ENCODE data around the gene MYT1.
"Not testable (repeated sequence)": the region's sequence is repeated elsewhere in the genome, so short reads cannot be mapped to it uniquely, and the experiment has no call there.

MYT1 gene

GRCh38 chr20:64164123-64164836 lies at the start of gene MYT1:
Gene MYT1, plus strand, starts transcription at chr20:64164452. Its CDS starts 34,410 bp downstream, at chr20:64198862.
- H3K27ac Mint-ChIP-seq, result no peak within 1 kb of the TSS
- H3K4me3 Mint-ChIP-seq, result no peak within 1 kb of the TSS
- H3K36me3 Mint-ChIP-seq, result no peaks in the 10 kb centered on the region
- no peaks in the 10 kb centered on the region for H3K9me3 Mint-ChIP-seq (ENCODE audit: low read depth)
- H3K27me3 Mint-ChIP-seq, result peaks cover 35% of the 10 kb centered on the region
- no peaks in the 10 kb centered on the region for H3K4me1 Mint-ChIP-seq (ENCODE audit: low read depth)

GRCh38 chr20:64115171-64115911 lies 48.9 kb upstream of the MYT1 start:
- Mint-ChIP-seq H3K9me3 (ENCODE audit: low read depth) (no peaks in the 10 kb centered on the region), H3K4me3 (no peak overlapping the region), H3K4me1 (ENCODE audit: low read depth) (peaks cover 5% of the 10 kb centered on the region), H3K27me3 (no peaks in the 10 kb centered on the region), H3K27ac (no peak overlapping the region), H3K36me3 (no peaks in the 10 kb centered on the region)

- Mint-ChIP-seq H3K9me3 (ENCODE audit: low read depth) (no peaks in the 10 kb centered on the region), H3K27me3 (no peaks in the 10 kb centered on the region), H3K4me1 (ENCODE audit: low read depth) (peaks cover 7% of the 10 kb centered on the region), H3K36me3 (no peaks in the 10 kb centered on the region), H3K4me3 (no peak overlapping the region), H3K27ac (no peak overlapping the region)
These were observed 48.2 kb upstream of the MYT1 start for GRCh38 chr20:64116016-64116415.

GRCh38 chr20:64116541-64117431 lies 47.5 kb upstream of the MYT1 start:
- Mint-ChIP-seq H3K36me3 (no peaks in the 10 kb centered on the region), H3K4me3 (no peak overlapping the region), H3K9me3 (ENCODE audit: low read depth) (no peaks in the 10 kb centered on the region), H3K4me1 (ENCODE audit: low read depth) (peaks cover 7% of the 10 kb centered on the region), H3K27ac (no peak overlapping the region), H3K27me3 (no peaks in the 10 kb centered on the region)

- not testable (repeated sequence) for H3K36me3 Mint-ChIP-seq; H3K9me3 Mint-ChIP-seq (ENCODE audit: low read depth); H3K4me3 Mint-ChIP-seq; H3K27me3 Mint-ChIP-seq; H3K27ac Mint-ChIP-seq; H3K4me1 Mint-ChIP-seq (ENCODE audit: low read depth)
These were observed 46.8 kb upstream of the MYT1 start for GRCh38 chr20:64117432-64117777.

GRCh38 chr20:64119301-64119680 lies 45.0 kb upstream of the MYT1 start:
- H3K9me3 Mint-ChIP-seq (ENCODE audit: low read depth), result no peaks in the 10 kb centered on the region
- H3K36me3 Mint-ChIP-seq, result no peaks in the 10 kb centered on the region
- H3K27ac Mint-ChIP-seq, result no peak overlapping the region
- peaks cover 7% of the 10 kb centered on the region for H3K4me1 Mint-ChIP-seq (ENCODE audit: low read depth)
- no peak overlapping the region for H3K4me3 Mint-ChIP-seq
- peaks cover 3% of the 10 kb centered on the region for H3K27me3 Mint-ChIP-seq

GRCh38 chr20:64119681-64120341 lies 44.4 kb upstream of the MYT1 start:
- Mint-ChIP-seq H3K27ac (peak overlapping the region; percentile 22), H3K36me3 (no peaks in the 10 kb centered on the region), H3K9me3 (ENCODE audit: low read depth) (no peaks in the 10 kb centered on the region), H3K27me3 (peaks cover 5% of the 10 kb centered on the region), H3K4me1 (ENCODE audit: low read depth) (peaks cover 7% of the 10 kb centered on the region), H3K4me3 (peak overlapping the region; percentile 30)

GRCh38 chr20:64121586-64121985 lies 42.7 kb upstream of the MYT1 start:
- Mint-ChIP-seq H3K9me3 (ENCODE audit: low read depth) (no peaks in the 10 kb centered on the region), H3K27ac (no peak overlapping the region), H3K27me3 (peaks cover 7% of the 10 kb centered on the region), H3K4me3 (no peak overlapping the region), H3K4me1 (ENCODE audit: low read depth) (peaks cover 7% of the 10 kb centered on the region), H3K36me3 (no peaks in the 10 kb centered on the region)

- H3K36me3 Mint-ChIP-seq; H3K27ac Mint-ChIP-seq; H3K27me3 Mint-ChIP-seq; H3K4me1 Mint-ChIP-seq (ENCODE audit: low read depth); H3K4me3 Mint-ChIP-seq; H3K9me3 Mint-ChIP-seq (ENCODE audit: low read depth): not testable (repeated sequence)
These were observed 41.3 kb upstream of the MYT1 start for GRCh38 chr20:64122927-64123326.

GRCh38 chr20:64123517-64123916 lies 40.7 kb upstream of the MYT1 start:
- not testable (repeated sequence) for H3K4me3 Mint-ChIP-seq; H3K27me3 Mint-ChIP-seq; H3K36me3 Mint-ChIP-seq; H3K27ac Mint-ChIP-seq; H3K9me3 Mint-ChIP-seq (ENCODE audit: low read depth); H3K4me1 Mint-ChIP-seq (ENCODE audit: low read depth)

- Mint-ChIP-seq H3K4me3 (no peak overlapping the region), H3K27me3 (peaks cover 12% of the 10 kb centered on the region), H3K27ac (no peak overlapping the region), H3K9me3 (ENCODE audit: low read depth) (no peaks in the 10 kb centered on the region), H3K36me3 (no peaks in the 10 kb centered on the region), H3K4me1 (ENCODE audit: low read depth) (no peaks in the 10 kb centered on the region)
These were observed 35.0 kb upstream of the MYT1 start for GRCh38 chr20:64129146-64129782.

GRCh38 chr20:64130271-64130670 lies 34.0 kb upstream of the MYT1 start:
- Mint-ChIP-seq H3K9me3 (ENCODE audit: low read depth) (no peaks in the 10 kb centered on the region), H3K36me3 (no peaks in the 10 kb centered on the region), H3K4me1 (ENCODE audit: low read depth) (no peaks in the 10 kb centered on the region), H3K4me3 (no peak overlapping the region), H3K27me3 (peaks cover 13% of the 10 kb centered on the region), H3K27ac (no peak overlapping the region)

- Mint-ChIP-seq H3K27me3 (peaks cover 13% of the 10 kb centered on the region), H3K36me3 (no peaks in the 10 kb centered on the region), H3K27ac (no peak overlapping the region), H3K4me1 (ENCODE audit: low read depth) (no peaks in the 10 kb centered on the region), H3K4me3 (no peak overlapping the region), H3K9me3 (ENCODE audit: low read depth) (no peaks in the 10 kb centered on the region)
These were observed 33.4 kb upstream of the MYT1 start for GRCh38 chr20:64130876-64131275.

GRCh38 chr20:64131406-64131805 lies 32.8 kb upstream of the MYT1 start:
- no peaks in the 10 kb centered on the region for H3K36me3 Mint-ChIP-seq
- no peaks in the 10 kb centered on the region for H3K4me1 Mint-ChIP-seq (ENCODE audit: low read depth)
- H3K27me3 Mint-ChIP-seq, result peaks cover 11% of the 10 kb centered on the region
- H3K9me3 Mint-ChIP-seq (ENCODE audit: low read depth), result no peaks in the 10 kb centered on the region
- no peak overlapping the region for H3K27ac Mint-ChIP-seq
- H3K4me3 Mint-ChIP-seq, result no peak overlapping the region

All from activated naive CD8-positive, alpha-beta T cell (primary cell).